Stimulated activated CD4-positive, alpha-beta T cell treated with anti-CD3 and anti-CD28 coated beads, TNF-alpha, amount 100 ng/mL, for 1 hour (primary cell): ENCODE results near the gene GSDMA.

Source experiments
- DNase-seq, 3 donors: peaks; one replicate each; pipeline ENCODE4 v3.0.0-alpha.2; 2020; ENCODE audit warnings: low read depth in 3 of 3, low spot score in 1 of 3

The GSDMA gene, protein sequence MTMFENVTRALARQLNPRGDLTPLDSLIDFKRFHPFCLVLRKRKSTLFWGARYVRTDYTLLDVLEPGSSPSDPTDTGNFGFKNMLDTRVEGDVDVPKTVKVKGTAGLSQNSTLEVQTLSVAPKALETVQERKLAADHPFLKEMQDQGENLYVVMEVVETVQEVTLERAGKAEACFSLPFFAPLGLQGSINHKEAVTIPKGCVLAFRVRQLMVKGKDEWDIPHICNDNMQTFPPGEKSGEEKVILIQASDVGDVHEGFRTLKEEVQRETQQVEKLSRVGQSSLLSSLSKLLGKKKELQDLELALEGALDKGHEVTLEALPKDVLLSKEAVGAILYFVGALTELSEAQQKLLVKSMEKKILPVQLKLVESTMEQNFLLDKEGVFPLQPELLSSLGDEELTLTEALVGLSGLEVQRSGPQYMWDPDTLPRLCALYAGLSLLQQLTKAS

DNA sequence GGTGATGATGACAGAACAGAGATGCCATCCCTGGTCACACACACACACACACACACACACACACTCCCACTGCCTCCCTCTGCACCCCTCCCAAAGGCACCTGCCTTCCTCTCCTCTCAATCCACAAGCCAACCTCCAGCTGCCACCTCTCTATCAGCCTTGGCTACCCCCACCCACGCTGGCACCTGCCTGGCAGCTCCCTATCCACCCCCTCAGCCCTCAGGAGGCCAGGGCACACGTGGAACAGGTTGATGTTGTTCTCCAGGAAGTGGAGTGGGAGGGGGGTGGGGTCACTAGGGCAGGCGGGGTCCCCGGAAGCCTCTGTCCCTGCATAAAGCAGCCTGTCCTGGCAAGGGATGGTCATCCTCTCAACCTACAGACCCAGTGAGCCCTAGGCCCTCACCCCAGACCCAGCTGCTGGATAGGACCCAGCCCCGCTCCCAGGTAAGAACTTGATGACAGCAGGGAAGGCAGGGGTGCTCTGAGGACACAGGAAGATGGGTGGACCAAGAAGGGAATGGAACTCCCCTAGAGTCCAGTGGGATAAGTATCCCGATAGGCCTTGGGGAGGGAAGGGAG is at the start of gene GSDMA:
GSDMA (plus strand) TSS at position 363 of the 579 bp plus-strand sequence. CDS start 2,684 bp downstream, outside the sequence.
- no peak for DNase-seq

DNA sequence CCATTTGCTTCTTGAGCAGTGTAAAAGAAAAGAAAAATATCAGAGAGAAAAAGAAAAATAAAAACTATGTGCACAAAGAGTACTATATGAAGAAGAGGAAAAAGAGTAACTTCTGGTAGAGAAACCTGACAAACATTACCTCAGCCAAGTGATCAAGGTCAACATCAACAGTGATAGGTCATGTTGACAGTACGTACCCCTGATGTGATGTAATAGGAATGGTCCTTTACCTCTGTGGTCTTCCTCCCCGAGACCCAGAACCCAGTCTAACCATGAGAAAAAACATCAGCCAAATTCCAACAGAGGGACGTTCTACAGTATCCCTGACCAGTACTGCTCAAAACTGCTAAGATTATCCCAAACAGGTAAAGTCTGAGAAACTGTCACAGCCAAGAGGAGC is 48.8 kb upstream of the GSDMA start:
- DNase-seq: no peak

DNA sequence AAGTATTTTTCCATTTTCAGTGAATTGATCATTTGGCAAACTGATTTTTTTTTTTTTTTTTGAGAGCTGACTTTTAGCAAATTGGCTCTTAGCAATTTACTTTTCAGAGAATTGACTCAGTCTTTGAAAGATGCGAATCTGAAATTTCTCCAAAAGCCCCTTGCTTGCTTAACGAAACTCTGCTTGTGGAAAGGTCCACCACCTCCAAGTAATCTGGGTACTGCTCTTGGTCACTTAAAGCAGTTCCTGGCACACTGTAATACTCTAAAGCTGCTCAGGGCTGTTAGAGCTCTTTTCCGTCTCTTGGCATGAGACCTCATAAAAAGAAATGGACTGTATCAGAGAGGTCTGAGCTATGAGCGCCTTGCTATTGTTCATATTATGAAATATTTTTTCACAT is 47.2 kb upstream of the GSDMA start:
- DNase-seq: no peak

DNA sequence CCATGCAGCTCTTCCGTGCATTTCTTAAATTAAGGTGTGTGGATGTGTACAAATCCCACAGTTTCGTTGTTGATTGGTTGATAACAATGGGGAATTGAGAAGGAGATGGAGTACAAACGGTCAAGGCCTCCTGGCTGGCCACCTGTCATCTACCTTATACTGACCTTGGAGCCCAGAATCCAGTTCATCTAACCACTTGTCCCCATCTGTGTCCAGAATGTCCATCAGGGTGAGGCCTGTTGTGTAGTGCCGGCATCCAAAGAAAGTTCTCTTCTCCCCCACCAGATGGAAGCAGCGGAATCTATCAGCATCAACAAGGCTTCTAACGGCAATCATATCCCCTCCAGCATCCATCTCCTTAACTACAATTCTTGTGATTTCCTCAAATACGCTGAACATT is 45.9 kb upstream of the GSDMA start:
- DNase-seq: no peak

DNA sequence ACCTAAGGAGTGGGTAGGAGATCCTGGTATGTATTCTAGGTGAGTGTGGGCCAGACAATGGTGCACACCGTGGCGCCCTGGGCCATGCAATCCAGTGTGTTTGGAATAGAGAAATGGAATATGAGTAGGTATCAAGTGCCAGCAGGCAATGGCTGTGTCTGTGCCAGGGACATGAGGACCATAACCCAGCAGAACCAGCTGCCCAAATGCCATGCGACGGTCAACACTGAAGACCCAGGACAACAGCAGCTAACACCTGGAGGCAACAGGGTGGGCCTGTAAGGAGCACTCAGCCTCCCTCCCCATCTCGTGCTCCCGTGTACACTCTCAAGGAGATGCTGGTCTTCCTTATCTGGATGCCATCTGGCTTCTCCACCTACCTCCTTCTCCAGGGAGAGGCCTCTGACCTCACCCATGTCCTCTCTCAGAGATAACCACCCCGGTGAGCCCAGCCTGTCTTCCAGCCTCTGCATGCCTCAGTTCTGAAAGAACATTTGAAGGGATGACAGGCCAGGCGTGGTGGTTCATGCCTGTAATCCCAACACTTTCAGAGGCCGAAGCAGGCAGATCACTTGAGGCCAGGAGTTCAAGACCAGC is 43.6 kb upstream of the GSDMA start:
- no peak for DNase-seq

DNA sequence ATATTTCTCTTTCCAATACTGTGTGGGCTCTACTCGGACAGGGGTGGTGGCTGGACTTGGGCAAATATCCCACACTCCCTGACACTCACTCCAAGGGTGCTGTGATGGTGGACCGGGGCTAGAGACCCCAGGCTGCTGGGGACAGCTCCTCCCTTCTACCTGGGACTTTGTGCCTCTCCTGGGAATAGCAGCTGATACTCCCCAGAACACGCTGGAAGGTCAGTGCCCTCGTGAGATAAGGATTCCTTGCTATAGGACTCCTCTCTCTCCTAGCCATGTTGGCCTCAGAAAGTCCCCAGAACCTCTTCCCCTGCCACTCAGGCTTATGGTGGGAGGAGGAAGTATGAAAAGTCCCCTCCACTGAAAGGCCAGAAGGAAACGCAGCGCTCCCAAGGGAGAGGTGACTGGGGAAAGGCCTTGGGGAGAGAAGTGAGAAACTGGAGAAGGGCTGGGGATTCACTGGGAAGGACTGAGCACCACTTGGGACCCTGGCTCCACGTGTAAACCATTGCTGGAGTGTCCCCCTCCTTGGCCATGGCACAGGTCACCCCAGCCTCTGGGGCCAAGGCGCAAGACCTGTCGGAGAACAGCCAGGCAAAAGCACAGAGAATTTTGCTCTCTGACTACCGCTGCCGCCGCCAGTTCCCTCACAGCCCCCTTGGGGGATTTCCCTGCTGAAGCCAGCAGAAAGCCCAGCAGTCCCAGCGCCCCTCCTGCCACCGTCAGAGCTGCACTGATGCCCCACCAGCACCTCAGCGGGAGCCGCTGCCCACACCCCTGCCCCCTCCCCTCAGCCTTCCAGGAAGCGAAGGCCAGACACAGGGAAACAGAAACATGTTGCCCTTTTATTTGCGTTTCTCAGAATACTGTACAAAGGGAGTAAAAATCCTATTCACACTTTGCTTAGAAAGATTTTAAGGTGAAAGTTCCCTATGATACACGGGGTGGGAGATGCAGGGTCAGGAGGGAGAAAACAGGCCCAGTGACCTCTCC is 42.3 kb upstream of the GSDMA start:
- DNase-seq: peak in 1 of 3 donors; percentile 45

DNA sequence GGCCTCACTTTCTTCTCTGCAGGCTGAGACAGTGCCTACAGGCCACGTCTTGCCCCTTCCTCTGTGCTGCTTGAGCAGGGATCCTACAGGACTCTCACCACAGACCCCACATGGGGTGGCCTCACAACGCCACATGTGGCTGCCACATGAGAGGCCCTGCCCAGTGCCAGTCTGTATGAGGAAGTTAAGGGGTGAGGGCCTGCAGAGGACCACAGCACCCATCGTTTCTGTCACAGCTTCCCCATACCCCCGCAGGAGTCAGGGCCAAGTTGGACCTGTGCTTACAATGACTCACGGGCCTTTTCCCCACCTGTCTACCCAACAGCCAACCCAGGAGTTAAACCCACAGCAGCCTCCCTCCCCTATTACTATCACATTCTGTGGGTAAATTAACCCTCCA is 41.5 kb upstream of the GSDMA start:
- DNase-seq: no peak

DNA sequence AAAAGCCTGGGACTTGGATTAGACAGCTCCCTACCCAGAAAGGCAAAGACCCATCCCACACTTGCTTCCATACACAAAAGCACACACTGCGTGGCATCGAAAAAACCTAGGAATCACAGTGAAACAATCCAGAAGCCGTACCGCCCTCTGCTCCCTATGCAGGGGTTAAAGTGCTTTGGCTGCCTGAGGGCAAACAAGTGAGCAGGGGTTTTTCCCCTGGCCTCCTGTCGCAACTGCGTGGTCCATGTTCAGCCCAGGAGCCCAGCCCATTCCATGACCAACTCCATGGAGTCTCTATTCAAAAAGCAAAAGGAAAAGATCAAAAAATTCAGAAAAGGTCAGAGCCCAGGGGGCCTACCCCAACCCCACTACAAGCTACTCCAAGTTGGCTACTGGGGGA is 40.8 kb upstream of the GSDMA start:
- DNase-seq: no peak

DNA sequence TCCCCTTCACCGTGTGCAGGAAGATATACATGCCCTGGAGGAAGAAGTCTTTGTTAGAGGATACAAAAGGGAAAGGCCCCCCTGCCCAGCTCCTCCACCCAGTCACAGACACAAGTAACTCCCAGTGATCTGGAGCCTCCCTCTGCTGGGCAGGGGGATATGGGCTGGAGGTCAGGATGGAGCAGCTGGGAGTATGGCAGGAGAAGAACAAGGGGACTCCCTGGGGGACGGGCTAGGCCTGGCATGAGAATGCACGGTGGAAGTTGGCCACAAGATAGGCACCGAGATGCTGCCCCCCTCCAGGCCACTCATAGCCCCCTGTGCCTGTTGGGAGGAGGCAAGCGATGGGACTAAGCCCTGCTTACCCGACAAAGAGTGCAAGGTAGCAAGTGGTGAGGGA is 39.6 kb upstream of the GSDMA start:
- DNase-seq: no peak

DNA sequence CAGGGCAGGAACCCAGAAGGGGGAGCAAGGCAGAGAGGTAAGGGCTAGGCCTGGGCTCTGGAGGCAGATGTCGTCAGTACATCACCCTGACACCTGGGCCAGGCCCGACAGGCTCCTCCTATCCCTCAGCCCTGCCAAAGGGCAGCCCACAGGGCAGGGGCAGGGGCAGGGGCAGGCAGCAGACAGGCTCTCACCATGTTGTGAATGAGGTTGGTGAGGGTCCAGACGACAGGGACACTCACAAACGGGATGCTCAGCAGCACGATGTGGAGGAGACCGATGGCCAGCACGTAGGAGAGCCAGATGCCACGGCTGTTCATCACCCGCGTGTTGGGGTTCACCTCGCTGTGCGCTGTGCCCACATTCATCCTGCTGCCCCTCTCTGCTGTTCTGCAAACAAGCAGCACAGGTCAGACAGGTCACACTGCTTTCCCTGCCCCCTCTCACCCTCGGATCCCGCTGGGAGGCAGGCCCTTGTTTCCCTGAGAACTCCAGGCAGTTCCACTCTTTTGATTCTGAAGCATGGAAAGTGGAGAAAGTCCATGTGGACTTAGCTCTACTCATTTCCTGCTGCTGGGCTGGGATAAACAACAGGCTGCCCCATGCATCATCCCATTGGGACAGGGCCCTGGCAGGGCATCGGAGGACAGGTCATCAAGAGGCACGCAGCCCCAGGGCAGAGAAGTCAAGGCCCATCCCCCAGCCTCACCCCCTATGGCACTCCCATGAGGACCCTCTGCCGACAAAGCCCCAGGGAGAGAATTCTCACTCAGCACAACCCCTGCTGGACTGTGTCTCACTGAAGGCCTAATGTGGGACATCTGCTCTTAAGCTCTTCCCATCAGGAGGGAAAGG is 38.7 kb upstream of the GSDMA start:
- no peak for DNase-seq

DNA sequence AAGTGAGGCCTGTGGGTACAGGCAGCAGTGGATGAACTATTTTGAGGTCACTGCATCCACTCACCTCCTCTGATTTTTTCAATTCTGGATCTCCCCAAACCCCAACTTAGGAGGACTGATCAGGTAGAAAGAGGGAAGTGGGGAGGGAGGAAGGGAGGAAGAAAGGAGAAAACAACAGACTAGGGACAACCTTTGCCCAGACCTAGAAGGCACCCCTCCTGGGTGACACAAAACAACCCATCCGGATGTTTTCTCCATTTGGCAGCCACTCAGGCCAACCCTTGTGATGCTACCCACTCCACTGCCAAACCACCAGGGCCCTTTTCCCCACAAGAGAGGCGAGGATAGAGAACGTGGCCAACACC is 38.1 kb upstream of the GSDMA start:
- no peak for DNase-seq

DNA sequence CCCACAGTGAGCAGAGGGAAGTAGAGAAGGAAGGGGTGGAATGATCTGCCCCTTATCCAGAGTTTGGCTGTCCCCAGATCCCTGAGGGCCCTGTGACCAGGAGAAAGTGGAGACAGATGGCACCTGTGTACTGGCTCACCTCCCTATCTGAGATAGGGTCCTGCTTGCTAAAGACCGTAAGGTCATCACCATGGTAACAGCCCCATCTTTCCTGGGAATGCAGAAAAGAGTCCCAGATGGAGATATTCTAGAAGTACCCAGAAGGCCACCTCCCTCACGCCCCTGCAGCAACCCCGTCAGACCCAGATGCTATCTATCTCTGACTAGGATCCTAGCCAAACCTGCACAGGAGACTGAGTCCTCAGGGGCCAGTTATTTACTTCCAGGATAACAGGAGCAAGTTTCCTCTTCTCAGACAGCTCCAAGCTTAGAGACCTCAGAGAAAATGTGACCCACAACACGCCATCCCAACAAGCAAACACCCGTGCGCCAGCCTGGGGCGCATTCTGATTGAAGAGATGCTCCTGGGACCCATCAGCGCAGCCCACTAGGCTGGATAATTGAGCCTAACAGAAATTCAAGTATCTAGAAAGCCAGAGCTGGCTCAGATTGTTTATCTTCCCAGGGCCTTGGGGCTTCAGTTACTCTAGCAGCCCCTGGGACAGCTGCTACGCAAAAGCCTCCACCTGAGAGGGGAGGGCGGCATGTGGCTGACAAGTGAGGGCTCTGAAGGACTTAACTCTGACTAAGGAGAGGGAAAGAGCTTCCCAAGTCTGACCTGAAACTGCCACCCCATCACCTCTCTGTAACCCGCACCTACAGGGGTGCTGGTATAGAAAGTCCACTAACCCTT is 37.3 kb upstream of the GSDMA start:
- DNase-seq: no peak

DNA sequence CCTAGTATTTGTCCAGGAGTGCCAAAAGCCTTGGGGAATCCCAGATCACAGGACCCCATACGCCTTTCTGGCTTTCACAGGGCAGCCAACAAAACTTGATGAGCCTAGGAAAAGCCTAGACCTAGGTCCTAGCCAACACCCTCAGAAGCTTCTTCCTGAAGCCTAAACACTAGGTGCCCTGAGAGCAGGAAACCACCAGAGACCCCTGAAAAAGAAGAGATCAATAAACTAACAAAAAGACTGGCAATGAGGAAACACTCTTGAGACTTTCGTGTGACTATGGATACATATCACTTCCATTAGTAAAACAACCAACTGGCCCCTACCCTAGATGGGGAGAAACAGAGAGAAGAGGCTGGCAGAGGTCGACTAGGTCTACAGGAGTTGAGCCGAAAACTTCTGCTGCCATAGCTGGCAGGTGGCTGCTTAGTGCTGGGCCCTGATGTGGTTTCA is 36.6 kb upstream of the GSDMA start:
- DNase-seq: no peak

DNA sequence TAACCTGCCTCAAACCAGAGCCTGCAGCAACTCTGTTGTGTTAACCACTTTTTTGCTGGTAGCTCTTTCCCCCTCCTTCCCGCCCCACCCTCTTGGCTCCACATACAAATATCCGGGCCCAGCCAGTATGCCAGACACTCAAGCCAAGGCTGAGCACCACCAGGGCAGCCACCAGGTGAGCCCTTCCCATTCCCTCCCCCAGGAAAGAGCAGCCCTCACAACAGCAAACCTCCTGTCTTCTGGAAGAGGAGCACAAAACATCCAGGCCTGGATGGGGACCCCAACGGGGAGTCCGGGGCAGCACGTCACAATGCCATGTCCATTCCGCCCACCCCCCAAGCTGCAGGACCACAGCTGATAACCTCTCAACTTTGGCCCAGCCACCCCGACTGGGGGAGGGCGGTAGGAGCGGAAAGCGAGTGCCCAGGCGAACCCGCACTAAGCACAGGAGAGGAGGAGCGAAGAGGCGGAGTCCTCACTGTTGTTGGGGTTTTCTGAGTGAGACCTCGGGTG is 36.2 kb upstream of the GSDMA start:
- DNase-seq: peak; percentile 15 to 24 (median 21)

DNA sequence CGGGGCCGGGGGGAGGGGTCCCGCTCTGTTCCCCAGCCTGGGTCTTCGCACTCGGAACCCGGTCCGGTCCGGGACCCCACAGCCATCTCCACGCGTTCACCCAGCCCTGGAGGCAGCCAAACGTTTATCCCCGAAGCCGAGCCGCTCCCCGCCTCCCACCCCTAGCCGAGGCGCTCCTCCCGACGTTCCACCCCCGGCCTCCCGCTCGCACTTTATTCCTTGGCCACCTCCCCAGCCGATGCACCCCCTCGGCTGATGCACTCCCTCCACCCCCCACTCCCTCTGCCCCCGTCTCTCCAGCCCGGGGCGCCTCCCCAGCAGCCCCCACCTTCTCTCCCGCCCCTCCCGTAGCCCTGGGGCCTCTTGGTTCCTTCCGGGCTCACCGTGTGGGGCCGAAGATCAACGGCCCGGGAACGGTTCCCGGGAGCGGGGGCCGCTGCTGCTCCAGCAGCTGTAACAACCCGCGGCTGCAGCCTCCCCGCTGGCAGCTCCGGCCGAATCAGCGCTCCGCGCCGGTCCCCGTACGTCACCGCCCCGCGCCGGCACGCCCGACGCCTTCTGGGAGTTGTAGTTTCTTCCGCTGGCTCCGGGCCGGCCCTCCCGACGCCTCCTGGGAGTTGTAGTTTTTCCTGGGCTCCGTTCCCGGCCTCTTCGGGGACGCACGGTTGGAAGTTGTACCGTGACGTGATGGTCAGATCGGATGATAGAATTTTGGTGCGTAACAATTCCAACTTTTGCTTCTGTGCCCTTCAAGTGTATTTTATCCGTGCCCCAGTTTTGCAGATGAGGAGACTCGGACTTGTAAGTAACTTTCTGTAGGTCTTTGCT is 35.5 kb upstream of the GSDMA start, which contains the start of the genes LRRC3C and ORMDL3:
LRRC3C (plus strand) TSS at position 632 of the 828 bp plus-strand sequence. CDS start 13,792 bp downstream, outside the sequence.
ORMDL3 (minus strand) TSS at position 501 of the 828 bp plus-strand sequence. CDS start 3,398 bp downstream, outside the sequence.
- DNase-seq: peak; percentile 72 to 81 (median 79)

DNA sequence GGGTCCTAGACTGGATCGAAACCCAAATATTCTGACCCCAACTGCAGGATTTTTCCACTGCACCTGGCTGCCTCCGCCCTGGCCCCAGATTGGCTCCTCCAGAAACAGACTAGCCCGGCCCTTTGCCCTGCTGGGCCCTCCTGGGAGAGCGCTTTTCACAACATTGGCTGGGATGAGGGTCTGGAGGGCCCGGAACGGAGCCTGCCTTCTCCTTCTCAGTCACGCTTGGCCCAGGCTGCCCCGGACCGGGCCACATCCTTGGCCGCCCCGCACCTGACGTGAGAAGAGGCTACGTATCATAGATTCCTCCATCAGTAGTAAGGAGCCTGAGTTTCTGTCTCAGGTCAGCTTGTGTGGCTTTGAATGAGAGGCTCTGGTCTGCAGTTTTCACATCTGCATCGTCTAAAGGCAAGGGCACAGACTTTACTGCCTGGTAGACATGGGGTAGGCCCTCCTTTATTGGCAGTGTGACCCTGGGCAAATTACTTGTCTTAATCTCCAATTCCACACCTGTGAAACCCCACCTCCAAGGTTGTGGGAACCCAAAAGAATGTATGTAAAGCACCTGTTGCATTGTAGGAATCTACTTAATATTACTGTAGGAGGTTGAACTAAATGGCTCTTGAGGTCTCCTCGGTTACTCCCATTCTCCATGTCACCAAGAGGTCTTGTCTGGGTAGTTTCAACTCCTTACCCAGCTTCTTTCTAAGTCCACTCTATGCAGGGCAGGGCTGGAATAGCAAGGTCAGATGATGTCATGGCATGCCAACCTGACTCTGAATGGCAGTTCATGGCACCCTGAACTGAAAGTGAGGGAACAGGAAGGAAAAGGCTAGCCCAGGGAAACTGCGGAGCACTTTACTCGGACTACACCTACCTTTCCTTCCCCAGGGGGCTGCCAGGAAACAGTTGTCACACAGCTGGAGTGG is 34.6 kb upstream of the GSDMA start:
- DNase-seq: no peak
